GM12878 (cell line): ENCODE measurements around the gene LRIG2. TPM values are rescaled to one million over a fixed set of nuclear protein-coding genes. Genes with fewer than 3 reads are reported as not detected.
"Not testable (repeated sequence)": the region's sequence is repeated elsewhere in the genome, so short reads cannot be mapped to it uniquely, and the experiment has no call there.

Experiments
- ATAC-seq: fragments of 200-7000 bp; cut with Tn5 transposase; 3 replicates; pipeline ENCODE4 v1.9.1; 2020; ENCODE audit warnings: mild to moderate bottlenecking, moderate library complexity
- BruUV-seq: library from RNA; stranded (reverse); fragments of 400-500 nt; replicated peaks from 2 replicates; lab custom pipeline; 2021; lab: Mats Ljungman, UMichigan
- CTCF ChIA-PET: fragments of 300-600 bp; sonication (Branson Sonifier 250); formaldehyde crosslinking; extraction: SDS; loops from one replicate; lab custom pipeline; 2021; ENCODE audit warnings: inconsistent platforms; lab: Yijun Ruan, JAX
- POLR2A ChIA-PET: fragments of 350-600 bp; formaldehyde crosslinking; extraction: SDS; loops from one replicate; lab custom pipeline; 2021; ENCODE audit warnings: inconsistent platforms; lab: Charles Lee
- RAD21 ChIA-PET: fragments of 300-600 bp; sonication (Branson Sonifier 250); formaldehyde crosslinking; loops from one replicate; lab custom pipeline; 2023; ENCODE audit warnings: antibody characterized with exemption; ENCODE audit not compliant: unreplicated experiment; lab: Charles Lee
- SMC1A ChIA-PET: fragments of 300-600 bp; sonication (Branson Sonifier 250); formaldehyde crosslinking; loops from one replicate; lab custom pipeline; 2023; ENCODE audit not compliant: unreplicated experiment, uncharacterized antibody; lab: Charles Lee
- DNase-seq: peaks from one replicate; pipeline ENCODE4 v3.0.0-alpha.2; 2011; ENCODE audit warnings: low read depth, low spot score
- FAIRE-seq: peaks from 3 replicates; lab custom pipeline; 2011; peaks lifted over from hg19 to GRCh38; lab: Jason Lieb, UNC
- H2AFZ ChIP-seq: 2 replicates; pipeline ENCODE4 v1.6.0; 2011; ENCODE audit warnings: low read depth, low read length, control low read depth; ENCODE audit not compliant: control insufficient read depth
- H3K27ac ChIP-seq: 2 replicates; pipeline ENCODE4 v1.5.1; 2011; ENCODE audit warnings: control low read depth; ENCODE audit not compliant: control insufficient read depth, insufficient read depth
- H3K27me3 ChIP-seq, 2 experiments: replicated peaks in 1 of 2; 2 replicates each; pipeline versions ENCODE4 v1.6.0 to v1.6.1; 2011; ENCODE audit warnings: low read length in 1 of 2; ENCODE audit not compliant: control insufficient read depth in 2 of 2, insufficient read depth in 2 of 2
- H3K36me3 ChIP-seq, 2 experiments: 2 replicates each; pipeline ENCODE4 v1.5.1; 2011; ENCODE audit warnings: low read length in 1 of 2; ENCODE audit not compliant: control insufficient read depth in 2 of 2, insufficient read depth in 2 of 2
- H3K4me1 ChIP-seq: 2 replicates; pipeline ENCODE4 v1.6.1; 2011; ENCODE audit warnings: mild to moderate bottlenecking, low read length, moderate library complexity, mixed read lengths; ENCODE audit not compliant: control insufficient read depth, insufficient read depth
- H3K4me2 ChIP-seq: 2 replicates; pipeline ENCODE4 v1.6.0; 2011; ENCODE audit warnings: control low read depth; ENCODE audit not compliant: control insufficient read depth, insufficient read depth
- H3K4me3 ChIP-seq: fragments of 200-600 bp; sonication (generic); 2 replicates; pipeline ENCODE4 v1.5.1; 2016
- H3K79me2 ChIP-seq: 2 replicates; pipeline ENCODE4 v1.6.0; 2011; ENCODE audit warnings: low read length; ENCODE audit not compliant: control insufficient read depth, insufficient read depth
- H3K9ac ChIP-seq: 2 replicates; pipeline ENCODE4 v1.8.0; 2011; ENCODE audit warnings: low read length, control low read depth, mixed read lengths; ENCODE audit not compliant: control insufficient read depth, insufficient read depth
- H3K9me3 ChIP-seq: replicated peaks from 3 replicates; pipeline ENCODE4 v1.5.1; 2011; ENCODE audit warnings: mild to moderate bottlenecking, low read length; ENCODE audit not compliant: control insufficient read depth, insufficient read depth
- H4K20me1 ChIP-seq: 2 replicates; pipeline ENCODE4 v1.6.0; 2011; ENCODE audit not compliant: control insufficient read depth, insufficient read depth
- BHLHE40 ChIP-seq, 2 experiments: fragments of 450-650 bp in 1 of 2; IDR thresholded peaks; 2 replicates each; pipeline ENCODE4 v1.6.1; 2011 to 2017; ENCODE audit warnings: low read depth in 2 of 2, borderline replicate concordance in 1 of 2, improper control_type of control experiment in 1 of 2, low read length in 1 of 2, mild to moderate bottlenecking in 1 of 2
- IRF3 ChIP-seq: fragments of 450-650 bp; IDR thresholded peaks from 2 replicates; pipeline ENCODE4 v1.6.1; 2014; ENCODE audit warnings: mild to moderate bottlenecking
- MEF2A ChIP-seq: IDR thresholded peaks from 2 replicates; pipeline ENCODE4 v1.6.1; 2011; ENCODE audit warnings: low read depth, mild to moderate bottlenecking, low read length, moderate library complexity; ENCODE audit not compliant: insufficient read depth
- NFXL1 ChIP-seq: fragments of 450-650 bp; IDR thresholded peaks from 2 replicates; pipeline ENCODE4 v1.6.1; 2017; ENCODE audit warnings: antibody characterized with exemption, mild to moderate bottlenecking, borderline replicate concordance
- STAT1 ChIP-seq: fragments of 450-650 bp; conservative IDR thresholded peaks from 2 replicates; pipeline ENCODE4 v1.6.1; 2014; ENCODE audit warnings: antibody characterized with exemption, mild to moderate bottlenecking
- WGBS: methylation state at CpG from one replicate; pipeline ENCODE4 v1.1.6; 2016; ENCODE audit warnings: low lambda C conversion rate; ENCODE audit not compliant: insufficient replicate concordance, insufficient coverage; ENCODE audit errors: missing lambda C conversion rate; 5-methylcytosine and 5-hydroxymethylcytosine counted together
- in situ Hi-C: fragments of 300-500 bp; cut with MboI; formaldehyde crosslinking; loops from 9 replicates; pipeline ENCODE4 v1.14.3; 2018; ENCODE audit warnings: mixed read lengths
- intact Hi-C: fragments of 100-400 bp; cut with micrococcal nuclease; formaldehyde crosslinking; loops from one replicate; pipeline ENCODE4 v1.14.2; 2022; ENCODE audit not compliant: unreplicated experiment
- polyA plus RNA-seq, 11 experiments: library from polyadenylated mRNA; depleted of rRNA in 4 of 11; unstranded in 6 of 11; stranded (reverse) in 5 of 11; fragments of >200 nt; fragmentation: Nextera tagmentation in 4 of 11; fragmentation: Illumina TruSeq in 1 of 11; extraction: Ambion mirVana in 4 of 11; extraction: Trizol in 1 of 11; gene quantifications; 1 replicate in 1 of 11; 2 replicates in 10 of 11; pipeline versions ENCODE4 v1.2.1 to v1.2.3, GENCODE V29; 2011 to 2016; ENCODE audit warnings: inconsistent platforms in 2 of 11, missing spikeins in 2 of 11, low read depth in 1 of 11
- total RNA-seq, 4 experiments: library from RNA; depleted of rRNA in 3 of 4; stranded (reverse); fragments of >200 nt in 3 of 4; fragmentation: Illumina TruSeq in 1 of 4; extraction: Trizol in 1 of 4; gene quantifications; 2 replicates each; pipeline versions ENCODE4 v1.2.1 to v1.2.3, GENCODE V29; 2013 to 2021

LRIG2 gene
- total and polyA plus RNA-seq, 10 of the 15 experiments (the other 5 are each of a cell fraction or from before 2014, with no cell fraction given), result 0.77 to 11.8 (median 5.1) TPM

GRCh38 chr1:113156368-113156767 lies 83.4 kb downstream of the LRIG2 start:
- no peak for FAIRE-seq
- ChIA-PET RAD21 (no interaction called here), SMC1A (no interaction called here), POLR2A (no interaction called here), CTCF (no interaction called here)
- WGBS, result 47% methylated on average over 1 of the region's 1 CpG
- in situ Hi-C loops, result no loop called here
- H3K36me3 ChIP-seq, result no peaks in the 10 kb centered on the region
- no TSS peak for BruUV-seq
- no peaks in the 10 kb centered on the region for H3K4me1 ChIP-seq
- H3K4me2 ChIP-seq, result no peak overlapping the region
- H3K9me3 ChIP-seq, result no peaks in the 10 kb centered on the region; the same call in 2 of the 3 replicates
- H2AFZ ChIP-seq, result no peak overlapping the region
- intact Hi-C loops, result no loop called here
- TF ChIP-seq IRF3 (no peak), BHLHE40 (IDR thresholded peaks at IDR 0.05; ENCODE audit: borderline replicate concordance in 1 of 2, low read depth in 2 of 2, low read length in 1 of 2) (no peak), NFXL1 (no peak), MEF2A (no peak), STAT1 (no peak)
- H3K79me2 ChIP-seq, result no peaks in the 10 kb centered on the region
- H4K20me1 ChIP-seq, result no peaks in the 10 kb centered on the region
- no peak for DNase-seq
- H3K27ac ChIP-seq, result no peak overlapping the region
- H3K4me3 ChIP-seq, result no peak overlapping the region
- H3K27me3 ChIP-seq, result no peaks in the 10 kb centered on the region
- H3K9ac ChIP-seq, result no peak overlapping the region
- ATAC-seq, result no peak

- H3K4me2 ChIP-seq, H3K9ac ChIP-seq, DNase-seq, BruUV-seq, H4K20me1 ChIP-seq, H3K79me2 ChIP-seq, POLR2A ChIA-PET, H3K9me3 ChIP-seq, H3K27me3 ChIP-seq, H3K27ac ChIP-seq, ATAC-seq, H3K4me3 ChIP-seq, FAIRE-seq, RAD21 ChIA-PET, H3K36me3 ChIP-seq, intact Hi-C loops, SMC1A ChIA-PET, H3K4me1 ChIP-seq, H2AFZ ChIP-seq, in situ Hi-C loops, CTCF ChIA-PET: not testable (repeated sequence)
- 61% methylated on average over 6 of the region's 6 CpGs for WGBS
These were observed 85.7 kb downstream of the LRIG2 start for GRCh38 chr1:113158743-113159142.
